ENCODE results near the gene INTS7.
"Not testable (repeated sequence)": the region's sequence is repeated elsewhere in the genome, so short reads cannot be mapped to it uniquely, and the experiment has no call there.

The INTS7 gene

DNA sequence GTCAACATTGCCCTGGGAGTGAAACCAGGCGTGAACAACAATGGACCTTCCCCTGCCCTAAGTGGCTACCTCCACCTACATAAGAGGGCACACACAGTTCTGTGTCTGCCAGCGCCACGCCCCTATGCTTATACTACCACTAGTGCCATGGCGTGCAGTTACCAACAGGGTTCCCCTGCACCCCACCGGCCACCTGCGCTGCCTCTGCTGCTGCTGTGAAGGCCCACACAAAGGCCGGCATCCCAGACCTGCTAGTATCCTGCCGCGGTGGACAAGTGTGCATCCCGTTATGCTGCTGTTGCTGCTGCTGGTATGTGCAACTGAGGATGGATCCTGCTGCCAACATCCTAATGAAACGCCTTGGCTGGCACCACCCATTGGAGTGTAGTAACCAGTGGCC is 75.7 kb downstream of the INTS7 start:
- 0 out of 2 replicates have a peak, but pooled peaks cover 6% of the 10 kb centered on the region for H3K9me3 ChIP-seq
- peaks cover 70% of the 10 kb centered on the region for H3K36me3 ChIP-seq
- no peaks in the 10 kb centered on the region for H3K27me3 ChIP-seq
- H3K4me2 ChIP-seq = no peak overlapping the region
- no peaks in the 10 kb centered on the region for H4K20me1 ChIP-seq
- TF ChIP-seq Cebpa-rat (IDR thresholded peaks at IDR 0.05) = no peak
- no peaks in the 10 kb centered on the region for H3K4me1 ChIP-seq
- H3K27ac ChIP-seq = no peak overlapping the region
- H3K9ac ChIP-seq = no peak overlapping the region
- H3K4me3 ChIP-seq = no peak overlapping the region

DNA sequence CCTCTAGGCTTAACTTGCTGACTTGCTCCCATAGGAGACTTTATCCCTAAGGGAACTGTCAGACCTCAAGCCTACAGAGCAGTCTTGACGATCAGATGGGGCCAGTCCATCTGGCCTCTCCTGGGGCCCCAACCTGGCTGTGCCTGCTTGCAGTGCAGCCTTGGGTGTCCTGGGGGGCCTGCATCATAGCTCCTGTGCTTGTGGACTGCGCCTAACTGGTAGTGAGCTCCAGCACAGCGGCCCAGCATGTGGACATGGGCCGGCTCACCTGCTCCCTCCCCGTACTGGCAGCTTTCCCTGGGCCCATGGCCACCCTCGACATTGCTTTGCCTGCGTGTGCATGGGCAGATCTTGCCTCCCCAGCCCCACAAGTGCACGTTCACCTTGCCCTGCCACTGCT is 76.1 kb downstream of the INTS7 start:
- H3K4me3 ChIP-seq = no peak overlapping the region
- no peak overlapping the region for H3K9ac ChIP-seq
- no peaks in the 10 kb centered on the region for H4K20me1 ChIP-seq
- TF ChIP-seq Cebpa-rat (IDR thresholded peaks at IDR 0.05) = no peak
- no peaks in the 10 kb centered on the region for H3K27me3 ChIP-seq
- H3K27ac ChIP-seq = no peak overlapping the region
- H3K4me1 ChIP-seq = no peaks in the 10 kb centered on the region
- peaks cover 66% of the 10 kb centered on the region for H3K36me3 ChIP-seq
- 0 out of 2 replicates have a peak, but pooled peaks cover 6% of the 10 kb centered on the region for H3K9me3 ChIP-seq
- H3K4me2 ChIP-seq = no peak overlapping the region

DNA sequence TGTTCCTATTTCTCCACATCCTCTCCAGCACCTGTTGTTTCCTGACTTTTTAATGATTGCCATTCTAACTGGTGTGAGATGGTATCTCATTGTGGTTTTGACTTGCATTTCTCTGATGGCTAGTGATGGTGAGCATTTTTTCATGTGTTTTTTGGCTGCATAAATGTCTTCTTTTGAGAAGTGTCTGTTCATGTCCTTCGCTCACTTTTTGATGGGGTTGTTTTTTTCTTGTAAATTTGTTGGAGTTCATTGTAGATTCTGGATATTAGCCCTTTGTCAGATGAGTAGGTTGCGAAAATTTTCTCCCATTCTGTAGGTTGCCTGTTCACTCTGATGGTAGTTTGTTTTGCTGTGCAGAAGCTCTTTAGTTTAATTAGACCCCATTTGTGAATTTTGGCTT is 81.3 kb downstream of the INTS7 start:
- not testable (repeated sequence) for H3K4me1 ChIP-seq, H3K4me3 ChIP-seq, H3K9ac ChIP-seq, H3K27ac ChIP-seq, H4K20me1 ChIP-seq, H3K4me2 ChIP-seq, H3K27me3 ChIP-seq, H3K9me3 ChIP-seq
- H3K36me3 ChIP-seq = peaks cover 37% of the 10 kb centered on the region

DNA sequence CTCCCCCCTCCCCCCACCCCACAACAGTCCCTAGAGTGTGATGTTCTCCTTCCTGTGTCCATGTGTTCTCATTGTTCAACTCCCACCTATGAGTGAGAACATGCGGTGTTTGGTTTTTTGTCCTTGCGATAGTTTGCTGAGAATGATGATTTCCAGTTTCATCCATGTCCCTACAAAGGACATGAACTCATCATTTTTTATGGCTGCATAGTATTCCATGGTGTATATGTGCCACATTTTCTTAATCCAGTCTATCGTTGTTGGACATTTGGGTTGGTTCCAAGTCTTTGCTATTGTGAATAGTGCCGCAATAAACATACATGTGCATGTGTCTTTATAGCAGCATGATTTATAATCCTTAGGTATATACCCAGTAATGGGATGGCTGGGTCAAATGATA is 81.8 kb downstream of the INTS7 start:
- not testable (repeated sequence) for H3K27ac ChIP-seq, H3K4me3 ChIP-seq, H3K9ac ChIP-seq

DNA sequence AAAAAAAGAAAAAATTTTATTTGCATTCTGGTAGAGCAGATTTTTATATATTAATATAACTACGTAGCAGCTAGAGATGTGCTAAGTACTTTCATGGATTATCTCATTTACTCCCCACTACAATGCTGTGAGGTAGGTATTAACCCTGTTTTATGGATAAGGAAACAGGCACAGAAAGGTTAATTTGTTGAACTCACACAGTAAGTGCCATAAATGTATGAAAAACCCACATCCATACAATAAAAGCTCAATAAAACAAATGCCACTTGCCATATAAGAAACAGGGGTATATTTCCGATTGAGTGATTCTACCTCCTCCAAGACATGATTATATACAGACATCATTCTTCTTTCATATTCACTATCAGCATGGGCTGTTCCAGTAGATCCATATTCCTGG is 83.1 kb downstream of the INTS7 start:
- Histone ChIP-seq H3K27me3 (no peaks in the 10 kb centered on the region), H3K4me3 (no peak overlapping the region), H3K9me3 (0 out of 2 replicates have a peak, but pooled peaks cover 6% of the 10 kb centered on the region), H4K20me1 (no peaks in the 10 kb centered on the region), H3K36me3 (peaks cover 44% of the 10 kb centered on the region), H3K4me1 (no peaks in the 10 kb centered on the region), H3K9ac (no peak overlapping the region), H3K4me2 (no peak overlapping the region), H3K27ac (no peak overlapping the region)
- no peak for TF ChIP-seq Cebpa-rat (IDR thresholded peaks at IDR 0.05)

More for the DNA sequence above, 81.8 kb downstream of the INTS7 start:
- H3K36me3 ChIP-seq = peaks cover 37% of the 10 kb centered on the region
- H3K9me3 ChIP-seq, H3K27me3 ChIP-seq, H4K20me1 ChIP-seq, H3K4me2 ChIP-seq, H3K4me1 ChIP-seq: not testable (repeated sequence)

DNA sequence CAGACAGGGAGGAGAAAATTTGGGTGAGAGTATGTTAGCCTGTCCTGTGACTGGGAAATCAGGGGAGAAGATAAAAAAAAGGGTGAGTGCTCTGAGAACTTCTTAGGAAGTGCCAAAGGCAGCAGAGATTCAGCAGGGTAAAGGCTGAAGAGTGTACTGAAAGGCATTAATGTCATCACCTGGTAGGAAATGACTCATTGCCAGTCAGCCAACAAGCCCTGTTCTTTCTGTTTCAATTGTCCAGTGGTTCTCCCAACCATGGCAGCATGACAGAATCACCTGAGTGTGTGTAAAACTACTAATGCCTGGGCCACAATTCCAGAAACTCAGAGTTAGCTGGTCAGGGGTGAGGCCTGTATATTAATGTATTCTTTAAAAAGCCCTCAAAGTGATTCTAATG is 83.5 kb downstream of the INTS7 start:
- Histone ChIP-seq H3K4me3 (no peak overlapping the region), H3K9me3 (0 out of 2 replicates have a peak, but pooled peaks cover 6% of the 10 kb centered on the region), H3K4me2 (no peak overlapping the region), H3K36me3 (peaks cover 44% of the 10 kb centered on the region), H3K4me1 (no peaks in the 10 kb centered on the region), H3K27ac (no peak overlapping the region), H3K27me3 (no peaks in the 10 kb centered on the region), H3K9ac (no peak overlapping the region), H4K20me1 (no peaks in the 10 kb centered on the region)
- no peak for TF ChIP-seq Cebpa-rat (IDR thresholded peaks at IDR 0.05)

DNA sequence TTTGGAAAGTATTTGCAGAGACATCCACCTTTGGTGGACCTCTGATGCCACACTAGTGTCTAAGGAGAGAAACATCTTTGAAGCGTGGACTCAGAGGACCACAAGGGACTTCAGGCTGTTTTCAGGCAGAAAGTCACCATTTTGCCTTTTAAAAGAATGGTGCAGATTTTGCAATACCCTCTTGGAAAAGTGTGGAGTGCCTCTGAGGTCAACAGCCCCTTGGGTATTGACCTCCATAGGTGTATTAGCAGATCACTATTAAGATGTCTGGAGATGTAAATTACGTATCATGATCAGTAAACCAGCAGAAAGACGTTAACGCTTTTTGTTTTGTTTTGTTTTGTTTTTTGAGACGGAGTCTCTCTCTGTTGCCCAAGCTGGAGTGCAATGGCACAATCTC is 87.0 kb downstream of the INTS7 start:
- Histone ChIP-seq H3K9me3 (no peaks in the 10 kb centered on the region), H3K4me3 (no peak overlapping the region), H3K9ac (no peak overlapping the region), H3K4me1 (no peaks in the 10 kb centered on the region), H3K27ac (no peak overlapping the region), H3K27me3 (no peaks in the 10 kb centered on the region), H3K4me2 (no peak overlapping the region), H3K36me3 (peaks cover 59% of the 10 kb centered on the region), H4K20me1 (no peaks in the 10 kb centered on the region)
- TF ChIP-seq Cebpa-rat (IDR thresholded peaks at IDR 0.05) = no peak

DNA sequence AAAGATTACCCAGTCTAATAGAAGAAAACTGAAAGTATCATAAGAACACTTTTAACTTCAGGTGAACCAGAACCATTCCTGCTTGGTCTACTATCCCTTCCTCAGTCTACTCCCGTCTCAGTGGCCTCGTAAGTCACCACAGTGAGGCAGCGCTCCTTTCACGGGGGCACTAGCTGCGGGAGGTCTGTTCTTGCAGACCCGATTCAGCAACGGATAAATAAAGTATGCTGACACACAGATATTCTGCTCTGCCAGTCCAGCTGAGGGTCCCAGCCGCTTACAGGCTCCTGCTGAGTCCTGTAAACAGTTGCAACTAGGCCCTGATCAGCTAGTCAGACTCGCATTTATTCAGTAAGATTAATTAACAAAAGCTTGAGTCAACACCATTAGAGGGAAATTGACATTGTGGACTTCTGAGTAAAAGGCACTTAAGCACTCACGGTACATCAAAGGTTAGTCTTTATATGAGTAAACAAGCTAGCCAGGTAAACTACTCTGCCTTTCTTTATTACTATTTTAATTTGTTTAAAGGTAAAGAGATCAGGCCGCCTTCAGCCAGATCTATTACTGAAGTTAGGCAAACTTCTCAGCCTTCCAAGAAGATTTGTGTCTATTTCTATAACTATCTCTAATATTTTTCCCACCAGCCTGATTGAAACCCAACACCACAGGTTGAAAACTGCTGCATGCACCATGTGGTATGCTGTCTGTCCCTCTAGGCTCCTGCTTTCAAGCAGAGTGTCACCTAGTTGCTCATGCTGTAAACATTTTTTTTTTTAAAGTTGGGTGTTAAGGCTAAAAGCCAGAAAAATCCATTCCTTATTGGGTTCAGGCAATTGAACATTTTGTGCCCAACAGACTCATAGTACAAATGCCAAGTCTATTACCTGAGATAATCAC is 87.7 kb downstream of the INTS7 start:
- no peak overlapping the region for H3K4me3 ChIP-seq
- H3K36me3 ChIP-seq = peaks cover 65% of the 10 kb centered on the region
- no peaks in the 10 kb centered on the region for H4K20me1 ChIP-seq
- H3K27ac ChIP-seq = no peak overlapping the region
- no peaks in the 10 kb centered on the region for H3K9me3 ChIP-seq
- no peak for TF ChIP-seq Cebpa-rat (IDR thresholded peaks at IDR 0.05)
- no peak overlapping the region for H3K9ac ChIP-seq
- no peaks in the 10 kb centered on the region for H3K27me3 ChIP-seq
- H3K4me1 ChIP-seq = no peaks in the 10 kb centered on the region
- no peak overlapping the region for H3K4me2 ChIP-seq

DNA sequence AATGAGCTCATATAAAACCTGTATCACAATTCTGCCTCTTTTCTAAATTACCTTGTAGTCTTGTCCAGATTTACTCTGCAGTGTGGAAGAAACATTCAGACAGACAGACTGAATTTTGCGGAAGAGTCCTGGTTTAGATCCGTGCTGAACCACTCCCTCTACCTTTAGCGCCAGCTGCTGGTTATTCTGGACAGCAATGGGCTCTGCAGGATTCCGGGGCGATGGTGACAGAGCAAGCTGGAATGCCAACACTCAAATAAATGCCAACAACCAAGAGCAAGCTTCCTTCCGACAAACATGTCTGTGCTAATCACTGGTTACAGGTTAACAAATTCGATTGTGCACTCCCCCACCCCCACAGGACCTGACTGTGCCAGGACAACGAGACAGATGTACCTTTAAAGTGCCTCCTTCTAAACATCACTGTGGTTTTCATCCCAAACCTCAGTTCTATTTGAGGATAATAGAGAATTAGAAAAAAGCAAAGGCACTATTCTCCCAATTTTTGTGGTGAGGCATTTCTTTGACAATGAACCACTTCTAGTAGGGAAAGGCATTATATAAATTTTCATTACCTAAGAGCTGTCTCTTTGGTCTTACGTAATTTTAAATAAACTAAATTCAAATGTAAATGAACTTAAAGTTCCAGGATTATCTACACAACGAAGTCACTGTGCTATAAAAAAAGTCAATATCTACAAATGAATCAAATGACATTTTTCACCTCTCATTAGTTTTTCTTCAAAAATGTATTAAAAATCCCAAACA is 90.4 kb downstream of the INTS7 start:
- H3K4me2 ChIP-seq = no peak overlapping the region
- no peaks in the 10 kb centered on the region for H3K9me3 ChIP-seq
- H3K27me3 ChIP-seq = no peaks in the 10 kb centered on the region
- no peak overlapping the region for H3K27ac ChIP-seq
- H3K4me3 ChIP-seq = no peak overlapping the region
- TF ChIP-seq Cebpa-rat (IDR thresholded peaks at IDR 0.05) = no peak
- H4K20me1 ChIP-seq = no peaks in the 10 kb centered on the region
- no peaks in the 10 kb centered on the region for H3K4me1 ChIP-seq
- H3K9ac ChIP-seq = no peak overlapping the region
- peaks cover 69% of the 10 kb centered on the region for H3K36me3 ChIP-seq

DNA sequence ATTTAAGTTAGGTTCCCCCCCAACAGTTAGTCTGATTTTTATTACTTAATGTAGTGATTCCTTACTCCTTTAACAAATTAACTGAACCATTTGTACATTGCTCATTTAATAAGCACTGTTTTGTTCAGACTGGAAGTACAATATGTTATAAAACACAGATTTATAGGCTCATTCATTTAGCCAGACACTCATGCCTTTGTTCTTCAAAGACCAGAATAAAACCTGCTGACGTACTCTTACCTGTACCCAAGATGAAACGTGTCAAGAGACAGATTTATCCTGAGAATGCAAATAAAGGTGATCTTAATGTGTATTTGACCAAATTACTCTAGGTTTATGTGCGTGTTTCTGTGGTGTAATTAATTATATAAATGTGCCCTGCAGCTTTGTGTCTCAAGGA is 92.8 kb downstream of the INTS7 start:
- peaks cover 55% of the 10 kb centered on the region for H3K36me3 ChIP-seq
- no peak overlapping the region for H3K9ac ChIP-seq
- no peaks in the 10 kb centered on the region for H3K9me3 ChIP-seq
- no peak overlapping the region for H3K4me2 ChIP-seq
- no peaks in the 10 kb centered on the region for H3K27me3 ChIP-seq
- H3K27ac ChIP-seq = no peak overlapping the region
- no peaks in the 10 kb centered on the region for H4K20me1 ChIP-seq
- H3K4me3 ChIP-seq = no peak overlapping the region
- H3K4me1 ChIP-seq = peaks cover 13% of the 10 kb centered on the region
- TF ChIP-seq Cebpa-rat (IDR thresholded peaks at IDR 0.05) = no peak

All from BLaER1 (cell line).